Gastrocnemius medialis (tissue), 4 donors: ENCODE measurements around the gene TICAM1. TPM values are rescaled to one million over a fixed set of nuclear protein-coding genes. Genes with fewer than 3 reads are reported as not detected.

Experiments
- ATAC-seq, 2 donors: fragments of 150-250 bp; one replicate each; pipeline ENCODE4 v1.9.1; 2016
- DNase-seq, 2 donors: peaks; one replicate each; pipeline ENCODE4 v3.0.0-alpha.2; 2019
- H3K27ac ChIP-seq, 4 donors: fragments of 200-600 bp; sonication (generic); 1 replicate in 1 of 4; 2 replicates in 3 of 4; pipeline ENCODE4 v1.5.1; 2016 to 2018; ENCODE audit warnings: mild to moderate bottlenecking in 2 of 4, moderate library complexity in 1 of 4
- H3K27me3 ChIP-seq, 3 donors: fragments of 200-600 bp; sonication (generic) in 2 of 3; 1 replicate in 1 of 3; 2 replicates in 2 of 3; pipeline versions ENCODE4 v1.5.1 to v1.6.0; 2016 to 2019; ENCODE audit warnings: mild to moderate bottlenecking in 1 of 3, moderate library complexity in 1 of 3
- H3K36me3 ChIP-seq, 2 donors: fragments of 200-600 bp; sonication (generic) in 1 of 2; one replicate each; pipeline ENCODE4 v1.5.1; 2017 to 2018
- H3K4me1 ChIP-seq, 2 donors: fragments of 200-600 bp; sonication (generic) in 1 of 2; one replicate each; pipeline ENCODE4 v1.5.1; 2016 to 2017; ENCODE audit warnings: mild to moderate bottlenecking in 2 of 2
- H3K4me3 ChIP-seq, 4 donors: fragments of 200-600 bp; sonication (generic) in 3 of 4; 1 replicate in 1 of 4; 2 replicates in 3 of 4; pipeline ENCODE4 v1.5.1; 2016 to 2019; ENCODE audit warnings: mild to moderate bottlenecking in 2 of 4
- H3K9me3 ChIP-seq, 3 donors: fragments of 200-600 bp; sonication (generic) in 2 of 3; 1 replicate in 1 of 3; 2 replicates in 2 of 3; pipeline ENCODE4 v1.5.1; 2016 to 2019
- CTCF ChIP-seq, 5 experiments: fragments of 450-650 bp in 3 of 5; fragments of 200-600 bp in 2 of 5; sonication (generic) in 2 of 5; IDR thresholded peaks in 4 of 5; conservative IDR thresholded peaks in 1 of 5; 1 replicate in 4 of 5; 2 replicates in 1 of 5; pipeline ENCODE4 v1.5.1; 2016 to 2019; ENCODE audit warnings: antibody characterized with exemption in 5 of 5, mild to moderate bottlenecking in 3 of 5, moderate library complexity in 3 of 5
- POLR2A ChIP-seq, 2 donors: fragments of 450-650 bp; IDR thresholded peaks; one replicate each; pipeline ENCODE4 v1.6.1; 2017; ENCODE audit warnings: antibody characterized with exemption in 2 of 2, mild to moderate bottlenecking in 2 of 2, moderate library complexity in 2 of 2
- in situ Hi-C, 4 donors: fragments of 200-750 bp; cut with MboI; loops; one replicate each; pipeline versions ENCODE4 v1.15.0 to v1.8.0; 2017; ENCODE audit warnings: low sequenced_read_pairs in 4 of 4
- intact Hi-C: fragments of 100-400 bp; cut with DNase I; formaldehyde crosslinking; loops from one replicate; pipeline ENCODE4 v1.15.1; 2023; ENCODE audit warnings: low total_unique reads
- total RNA-seq, 4 donors: library from RNA; depleted of rRNA; stranded (reverse); fragments of >200 nt; gene quantifications; one replicate each; pipeline versions ENCODE4 v1.1.0 to v1.2.3, GENCODE V29; 2016

The TICAM1 gene
- total RNA-seq, 4 donors from 2014 or later: 5.9 to 14.0 (median 9.0) TPM

GRCh38 chr19:4873930-4874329, 42.4 kb upstream of the TICAM1 start:
- intact Hi-C loops: no loop called here
- H3K36me3 ChIP-seq: no peaks in the 10 kb centered on the region
- H3K27me3 ChIP-seq: no peaks in the 10 kb centered on the region
- no peak overlapping the region for H3K4me3 ChIP-seq
- TF ChIP-seq POLR2A (IDR thresholded peaks at IDR 0.05): no peak
- TF ChIP-seq CTCF (IDR thresholded peaks at IDR 0.05 in 4 of 5, conservative IDR thresholded peaks at IDR 0.05 in 1 of 5): no peak
- ATAC-seq (no peak), DNase-seq (no peak)
- peaks cover 16 to 23% of the 10 kb centered on the region in 2 donors for H3K4me1 ChIP-seq
- in situ Hi-C loops: loop anchor here (5.0 to 10.0 kb wide), 3 partner anchors 38 to 161 kb away; no protein-coding TSS in a partner anchor
- H3K9me3 ChIP-seq: no peaks in the 10 kb centered on the region
- H3K27ac ChIP-seq: no peak overlapping the region

GRCh38 chr19:4871711-4872110, 40.2 kb upstream of the TICAM1 start:
- no peak overlapping the region for H3K4me3 ChIP-seq
- in situ Hi-C loops: loop anchor here (5.0 to 10.0 kb wide), 3 partner anchors 41 to 163 kb away; no protein-coding TSS in a partner anchor
- H3K27me3 ChIP-seq: no peaks in the 10 kb centered on the region
- H3K9me3 ChIP-seq: no peaks in the 10 kb centered on the region
- peaks cover 0 to 8% of the 10 kb centered on the region in 2 donors for H3K4me1 ChIP-seq
- intact Hi-C loops: loop anchor here (1.0 kb wide), 2 partner anchors 40 to 160 kb away; no protein-coding TSS in a partner anchor
- no peak overlapping the region for H3K27ac ChIP-seq
- TF ChIP-seq CTCF (IDR thresholded peaks at IDR 0.05 in 4 of 5, conservative IDR thresholded peaks at IDR 0.05 in 1 of 5) (no peak), POLR2A (IDR thresholded peaks at IDR 0.05) (no peak)
- H3K36me3 ChIP-seq: no peaks in the 10 kb centered on the region
- ATAC-seq: no peak
- no peak for DNase-seq

GRCh38 chr19:4870025-4870700, 38.7 kb upstream of the TICAM1 start:
- in situ Hi-C loops (loop anchor here (5.0 to 10.0 kb wide), 3 partner anchors 42 to 165 kb away; no protein-coding TSS in a partner anchor), intact Hi-C loops (no loop called here)
- Histone ChIP-seq H3K4me3 (no peak overlapping the region), H3K9me3 (no peaks in the 10 kb centered on the region), H3K36me3 (no peaks in the 10 kb centered on the region), H3K4me1 (peaks cover 5 to 14% of the 10 kb centered on the region in 2 donors), H3K27me3 (no peaks in the 10 kb centered on the region), H3K27ac (peak overlapping the region; percentile 65 to 93 (median 77))
- TF ChIP-seq CTCF (IDR thresholded peaks at IDR 0.05 in 4 of 5, conservative IDR thresholded peaks at IDR 0.05 in 1 of 5) (no peak), POLR2A (IDR thresholded peaks at IDR 0.05) (no peak)
- ATAC-seq (peak; percentile 25 to 45), DNase-seq (peak in 1 of 2 donors; percentile 75)

GRCh38 chr19:4868286-4868834, 36.8 kb upstream of the TICAM1 start:
- intact Hi-C loops: loop anchor here (1.0 to 5.0 kb wide), 2 partner anchors 42 to 56 kb away; no protein-coding TSS in a partner anchor
- Histone ChIP-seq H3K27ac (peak overlapping the region; percentile 87 to 93 (median 91)), H3K4me3 (peak overlapping the region in 1 of 4 donors; percentile 87), H3K36me3 (no peaks in the 10 kb centered on the region), H3K4me1 (peaks cover 5 to 14% of the 10 kb centered on the region in 2 donors), H3K9me3 (no peaks in the 10 kb centered on the region), H3K27me3 (no peaks in the 10 kb centered on the region)
- in situ Hi-C loops: no loop called here
- ATAC-seq: no peak
- no peak for DNase-seq
- no peak for TF ChIP-seq CTCF (IDR thresholded peaks at IDR 0.05 in 4 of 5, conservative IDR thresholded peaks at IDR 0.05 in 1 of 5)
- TF ChIP-seq POLR2A (IDR thresholded peaks at IDR 0.05): no peak
